Mesenchymal stem cell (in vitro differentiated cells and primary cell): ENCODE data around the gene CFP.

Experiments
- DNase-seq: peaks from one replicate; pipeline ENCODE4 v3.0.0-alpha.2; 2013
- H2AFZ ChIP-seq: one replicate; pipeline ENCODE4 v1.6.1; 2013; ENCODE audit warnings: low read depth, mild to moderate bottlenecking, control low read depth, inconsistent platforms, low read length, moderate library complexity
- H2AK5ac ChIP-seq: 2 replicates; pipeline ENCODE4 v1.6.1; 2013; ENCODE audit warnings: low read length, moderate library complexity, mild to moderate bottlenecking, inconsistent platforms; ENCODE audit not compliant: severe bottlenecking
- H2BK120ac ChIP-seq: one replicate; pipeline ENCODE4 v1.6.1; 2013; ENCODE audit warnings: low read depth, mild to moderate bottlenecking, inconsistent platforms, low read length, moderate library complexity
- H2BK12ac ChIP-seq, 2 experiments: one replicate each; pipeline ENCODE4 v1.6.1; 2013; ENCODE audit warnings: inconsistent platforms in 2 of 2, low read length in 2 of 2, mild to moderate bottlenecking in 2 of 2, moderate library complexity in 2 of 2, control low read depth in 1 of 2
- H2BK15ac ChIP-seq: one replicate; pipeline ENCODE4 v1.6.1; 2013; ENCODE audit warnings: mild to moderate bottlenecking, low read depth, inconsistent platforms; ENCODE audit not compliant: poor library complexity, severe bottlenecking
- H2BK5ac ChIP-seq: 2 replicates; pipeline ENCODE4 v1.6.1; 2013; ENCODE audit warnings: low read depth, mild to moderate bottlenecking, low read length, control low read depth, inconsistent platforms; ENCODE audit not compliant: poor library complexity, severe bottlenecking
- H3K14ac ChIP-seq, 2 experiments: one replicate each; pipeline ENCODE4 v1.6.1; 2013; ENCODE audit warnings: inconsistent platforms in 2 of 2, low read length in 2 of 2, control low read depth in 1 of 2, mild to moderate bottlenecking in 1 of 2, moderate library complexity in 1 of 2
- H3K18ac ChIP-seq, 2 experiments: one replicate each; pipeline ENCODE4 v1.6.1; 2013; ENCODE audit warnings: inconsistent platforms in 2 of 2, low read length in 2 of 2, control low read depth in 1 of 2, low read depth in 1 of 2, mild to moderate bottlenecking in 1 of 2
- H3K23ac ChIP-seq, 2 experiments: one replicate each; pipeline ENCODE4 v1.6.1; 2013; ENCODE audit warnings: inconsistent platforms in 2 of 2, low read length in 2 of 2, mild to moderate bottlenecking in 2 of 2, moderate library complexity in 2 of 2, control low read depth in 1 of 2
- H3K27ac ChIP-seq: 2 replicates; pipeline ENCODE4 v1.5.1; 2013; ENCODE audit warnings: mild to moderate bottlenecking, moderate library complexity, low read length, control low read depth, inconsistent platforms; ENCODE audit not compliant: poor library complexity, severe bottlenecking
- H3K27me3 ChIP-seq, 2 experiments: 2 replicates each; pipeline versions ENCODE4 v1.6.1 to v1.7.0; 2013; ENCODE audit warnings: low read length in 2 of 2, mild to moderate bottlenecking in 2 of 2, moderate library complexity in 2 of 2, control low read depth in 1 of 2, inconsistent platforms in 1 of 2; ENCODE audit not compliant: control insufficient read depth in 1 of 2, insufficient read depth in 1 of 2
- H3K36me3 ChIP-seq, 2 experiments: 2 replicates each; pipeline versions ENCODE4 v1.6.1 to v1.7.0; 2013; ENCODE audit warnings: low read length in 2 of 2, control low read depth in 1 of 2, inconsistent platforms in 1 of 2, low read depth in 1 of 2, mild to moderate bottlenecking in 1 of 2; ENCODE audit not compliant: insufficient read depth in 2 of 2, control insufficient read depth in 1 of 2
- H3K4ac ChIP-seq, 2 experiments: one replicate each; pipeline ENCODE4 v1.6.1; 2013; ENCODE audit warnings: inconsistent platforms in 2 of 2, low read length in 2 of 2, mild to moderate bottlenecking in 2 of 2, moderate library complexity in 2 of 2, control low read depth in 1 of 2, low read depth in 1 of 2
- H3K4me1 ChIP-seq: 2 replicates; pipeline ENCODE4 v1.6.1; 2013; ENCODE audit warnings: low read depth, low read length, control low read depth; ENCODE audit not compliant: control insufficient read depth, insufficient read depth
- H3K4me2 ChIP-seq: 2 replicates; pipeline ENCODE4 v1.6.1; 2013; ENCODE audit warnings: low read length, mild to moderate bottlenecking, inconsistent platforms; ENCODE audit not compliant: poor library complexity, severe bottlenecking
- H3K4me3 ChIP-seq, 2 experiments: 2 replicates each; pipeline versions ENCODE4 v1.5.1 to v1.7.0; 2013; ENCODE audit warnings: low read length in 2 of 2, mild to moderate bottlenecking in 2 of 2, control low read depth in 1 of 2, low read depth in 1 of 2; ENCODE audit not compliant: insufficient read depth in 1 of 2
- H3K79me1 ChIP-seq: replicated peaks from 2 replicates; pipeline ENCODE4 v1.6.1; 2013; ENCODE audit warnings: mild to moderate bottlenecking, control low read depth, low read length, inconsistent platforms; ENCODE audit not compliant: poor library complexity, severe bottlenecking
- H3K9ac ChIP-seq: 2 replicates; pipeline ENCODE4 v1.7.0; 2013; ENCODE audit warnings: mild to moderate bottlenecking, low read length, moderate library complexity
- H3K9me3 ChIP-seq: 2 replicates; pipeline ENCODE4 v1.7.0; 2013; ENCODE audit warnings: mild to moderate bottlenecking, low read length; ENCODE audit not compliant: control insufficient read depth
- H4K8ac ChIP-seq: one replicate; pipeline ENCODE4 v1.6.1; 2013; ENCODE audit warnings: inconsistent platforms, mild to moderate bottlenecking, low read length, moderate library complexity
- H4K91ac ChIP-seq: one replicate; pipeline ENCODE4 v1.6.1; 2013; ENCODE audit warnings: mild to moderate bottlenecking, low read length, inconsistent platforms
- WGBS: methylation state at CpG from one replicate; pipeline ENCODE4 v1.1.7; 2013; ENCODE audit warnings: mixed read lengths; 5-methylcytosine and 5-hydroxymethylcytosine counted together

The CFP gene

DNA sequence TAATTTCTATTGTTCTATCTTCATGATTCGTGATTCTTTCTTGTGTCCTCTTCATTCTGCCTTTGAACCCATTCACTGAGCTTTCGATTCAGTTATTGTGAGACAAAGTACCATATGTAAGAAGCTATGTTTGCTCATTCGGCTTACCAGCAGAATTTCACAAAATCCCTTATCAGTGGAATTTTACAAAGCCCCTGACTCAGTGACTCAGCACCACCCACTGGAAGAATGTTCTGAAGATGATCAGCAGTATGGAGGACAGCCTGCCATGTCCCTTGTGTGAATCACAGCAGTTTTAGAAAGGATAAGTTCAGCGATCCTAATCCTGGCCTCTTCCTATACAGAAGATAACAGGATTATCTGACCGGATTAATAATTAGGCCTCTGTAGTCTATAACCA, 35.0 kb upstream of the CFP start:
- peaks cover 1% of the 10 kb centered on the region for H3K4me1 ChIP-seq
- H3K14ac ChIP-seq: no peak overlapping the region
- no peak overlapping the region for H3K4me2 ChIP-seq
- no peak overlapping the region for H3K18ac ChIP-seq
- no peaks in the 10 kb centered on the region for H3K9me3 ChIP-seq
- peaks cover 0 to 3% of the 10 kb centered on the region in 2 experiments for H3K27me3 ChIP-seq
- DNase-seq: peak; percentile 7
- H2AK5ac ChIP-seq: no peak overlapping the region
- H2AFZ ChIP-seq: no peak overlapping the region
- no peak overlapping the region for H3K23ac ChIP-seq
- no peak overlapping the region for H3K27ac ChIP-seq
- H4K91ac ChIP-seq: no peak overlapping the region
- no peaks in the 10 kb centered on the region for H3K36me3 ChIP-seq
- H2BK120ac ChIP-seq: no peak overlapping the region
- peak overlapping the region; percentile 48 for H3K9ac ChIP-seq
- no peak overlapping the region for H3K4me3 ChIP-seq
- no peak overlapping the region for H2BK5ac ChIP-seq
- H3K4ac ChIP-seq: no peak overlapping the region
- 93% methylated on average over 2 of the region's 5 CpGs for WGBS
- H2BK15ac ChIP-seq: no peak overlapping the region
- H2BK12ac ChIP-seq: no peak overlapping the region
- H4K8ac ChIP-seq: no peak overlapping the region
- H3K79me1 ChIP-seq: no peaks in the 10 kb centered on the region

DNA sequence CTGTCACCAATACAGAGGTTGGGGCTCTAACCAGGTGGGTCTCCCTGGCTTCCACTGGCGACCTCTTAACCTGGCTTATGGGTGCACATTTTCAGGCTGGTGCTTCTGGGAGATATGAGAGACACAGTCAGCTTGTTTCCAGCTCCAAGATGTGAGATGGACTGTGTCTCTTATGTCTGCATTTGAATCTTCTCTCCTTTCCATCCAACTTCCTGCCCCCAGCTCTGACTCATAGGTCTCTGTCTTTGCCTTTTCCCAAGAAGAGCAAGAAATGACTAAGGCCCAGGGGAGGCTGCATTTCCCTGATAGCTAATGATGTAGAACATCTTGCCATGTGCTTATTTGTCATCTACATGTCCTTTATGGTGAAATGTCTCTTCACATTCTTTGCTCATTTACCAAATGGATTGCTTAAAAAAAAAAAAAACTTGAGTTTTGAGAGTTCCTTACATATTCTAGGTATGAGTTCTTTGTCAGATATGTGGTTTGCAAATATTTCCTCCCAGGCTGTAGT, 32.5 kb upstream of the CFP start:
- peaks cover 0 to 3% of the 10 kb centered on the region in 2 experiments for H3K27me3 ChIP-seq
- 13% methylated on average over 1 of the region's 1 CpG for WGBS
- peak overlapping the region; percentile 9 for H2BK5ac ChIP-seq
- peaks cover 2% of the 10 kb centered on the region for H3K79me1 ChIP-seq
- H3K14ac ChIP-seq: no peak overlapping the region
- no peak overlapping the region for H2BK12ac ChIP-seq
- peaks cover 0 to 2% of the 10 kb centered on the region in 2 experiments for H3K36me3 ChIP-seq
- peak; percentile 96 for DNase-seq
- peaks cover 1% of the 10 kb centered on the region for H3K4me1 ChIP-seq
- no peak overlapping the region for H2AFZ ChIP-seq
- peak overlapping the region; percentile 5 for H2BK120ac ChIP-seq
- H2BK15ac ChIP-seq: no peak overlapping the region
- H3K4me3 ChIP-seq: no peak overlapping the region
- no peak overlapping the region for H3K4me2 ChIP-seq
- peak overlapping the region; percentile 86 for H3K27ac ChIP-seq
- H4K8ac ChIP-seq: peak overlapping the region; percentile 85
- H3K9me3 ChIP-seq: no peaks in the 10 kb centered on the region
- peak overlapping the region; percentile 60 to 79 for H3K18ac ChIP-seq
- H3K23ac ChIP-seq: no peak overlapping the region
- no peak overlapping the region for H2AK5ac ChIP-seq
- H3K9ac ChIP-seq: peak overlapping the region; percentile 84
- H4K91ac ChIP-seq: peak overlapping the region; percentile 50
- H3K4ac ChIP-seq: peak overlapping the region in 1 of 2 experiments; percentile 94

DNA sequence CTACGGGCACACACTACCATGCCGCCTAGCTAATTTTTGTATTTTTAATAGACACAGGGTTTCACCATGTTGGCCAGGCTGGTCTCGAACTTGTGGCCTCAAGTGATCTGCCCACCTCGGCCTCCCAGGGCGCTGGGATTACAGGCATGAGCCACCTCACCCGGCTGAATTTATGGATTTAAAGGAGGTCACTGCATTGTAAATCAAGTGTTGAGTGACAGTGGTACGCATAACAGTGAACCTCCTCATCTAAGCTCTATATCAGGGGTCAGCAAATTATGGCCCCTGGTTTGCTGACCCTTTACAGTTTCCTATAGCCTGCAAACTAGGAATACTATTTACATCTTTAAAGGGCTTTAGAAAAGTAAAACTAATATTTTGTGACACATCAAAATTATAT, 31.8 kb upstream of the CFP start:
- Histone ChIP-seq H3K27ac (no peak overlapping the region), H3K18ac (no peak overlapping the region), H2AFZ (no peak overlapping the region), H3K36me3 (peaks cover 0 to 9% of the 10 kb centered on the region in 2 experiments), H3K4me3 (no peak overlapping the region), H2BK5ac (no peak overlapping the region), H4K8ac (no peak overlapping the region), H2BK12ac (peak overlapping the region in 1 of 2 experiments; percentile 54), H3K9me3 (no peaks in the 10 kb centered on the region), H3K14ac (no peak overlapping the region), H4K91ac (no peak overlapping the region), H3K79me1 (peaks cover 3% of the 10 kb centered on the region), H3K27me3 (peaks cover 0 to 3% of the 10 kb centered on the region in 2 experiments), H2AK5ac (no peak overlapping the region), H3K4me2 (no peak overlapping the region), H2BK15ac (no peak overlapping the region), H3K23ac (no peak overlapping the region), H3K4me1 (peaks cover 1% of the 10 kb centered on the region), H3K4ac (no peak overlapping the region), H2BK120ac (peak overlapping the region; percentile 34), H3K9ac (peak overlapping the region; percentile 60)
- 100% methylated on average over 5 of the region's 7 CpGs for WGBS
- DNase-seq: no peak

DNA sequence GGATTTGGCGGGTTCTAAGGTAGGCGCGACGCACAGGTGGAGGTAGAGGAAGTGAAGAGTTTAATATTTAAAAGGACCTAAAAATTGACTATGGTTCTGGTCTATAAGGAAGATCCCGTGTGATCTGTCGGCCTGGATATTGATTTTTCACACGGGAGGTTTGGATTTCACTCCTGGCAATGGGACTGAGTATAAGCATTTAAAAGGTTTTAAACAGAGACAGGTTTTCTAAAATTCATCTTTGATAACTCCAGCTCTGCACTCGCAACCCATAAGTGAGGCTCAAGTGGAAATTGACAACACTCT, 29.6 kb upstream of the CFP start:
- Histone ChIP-seq H4K8ac (no peak overlapping the region), H2BK15ac (no peak overlapping the region), H3K4me1 (peaks cover 1% of the 10 kb centered on the region), H3K9ac (peak overlapping the region; percentile 98), H3K9me3 (no peaks in the 10 kb centered on the region), H2BK5ac (no peak overlapping the region), H3K14ac (no peak overlapping the region), H3K27me3 (peaks cover 0 to 6% of the 10 kb centered on the region in 2 experiments), H3K18ac (no peak overlapping the region), H2AFZ (no peak overlapping the region), H3K79me1 (peaks cover 3% of the 10 kb centered on the region), H3K4me3 (peak overlapping the region; percentile 41 to 79), H3K4me2 (peak overlapping the region; percentile 21), H3K23ac (no peak overlapping the region), H2BK12ac (no peak overlapping the region), H3K36me3 (peaks cover 6 to 24% of the 10 kb centered on the region in 2 experiments), H4K91ac (no peak overlapping the region), H2AK5ac (no peak overlapping the region), H2BK120ac (no peak overlapping the region), H3K27ac (peak overlapping the region; percentile 50), H3K4ac (no peak overlapping the region)
- 57% methylated on average over 7 of the region's 8 CpGs for WGBS
- no peak for DNase-seq
